OCI-LY3 (cell line): Measurements from ENCODE around the gene WDR20.

Experiments used
- H2AFZ ChIP-seq: fragments of 200-600, 300-600 bp; shearing (Covaris generic); 2 replicates; pipeline ENCODE4 v1.6.0; 2014; ENCODE audit warnings: antibody characterized with exemption, low read depth, low read length
- H3K27ac ChIP-seq: fragments of 200-600, 300-600 bp; sonication (generic); 2 replicates; pipeline ENCODE4 v1.5.1; 2014; ENCODE audit warnings: mild to moderate bottlenecking, low read length, moderate library complexity, mixed read lengths
- H3K27me3 ChIP-seq: fragments of 200-600, 300-600 bp; sonication (generic); 2 replicates; pipeline ENCODE4 v1.6.1; 2014; ENCODE audit warnings: low read depth, low read length, mixed read lengths
- H3K36me3 ChIP-seq: fragments of 200-600, 300-600 bp; sonication (generic); replicated peaks from 2 replicates; pipeline ENCODE3; 2014; ENCODE audit warnings: low read depth, low read length, mixed read lengths
- H3K4me1 ChIP-seq: fragments of 300-600, 200-600 bp; sonication (generic); 2 replicates; pipeline ENCODE4 v1.6.1; 2014; ENCODE audit warnings: low read length, mixed read lengths
- H3K4me2 ChIP-seq: fragments of 200-600, 300-600 bp; sonication (generic); 2 replicates; pipeline ENCODE4 v1.6.1; 2014; ENCODE audit warnings: low read length, mixed read lengths
- H3K4me3 ChIP-seq: fragments of 300-600, 200-600 bp; sonication (generic); 2 replicates; pipeline ENCODE4 v1.5.1; 2014; ENCODE audit warnings: antibody characterized with exemption, mild to moderate bottlenecking, low read length, moderate library complexity
- H3K79me2 ChIP-seq: fragments of 300-600, 200-600 bp; shearing (Covaris generic); 2 replicates; pipeline ENCODE4 v1.6.1; 2014; ENCODE audit warnings: mild to moderate bottlenecking, low read length, mixed read lengths
- H3K9ac ChIP-seq: fragments of 300-600, 200-600 bp; shearing (Covaris generic); 2 replicates; pipeline ENCODE4 v1.6.0; 2014; ENCODE audit warnings: mild to moderate bottlenecking, low read length, moderate library complexity
- H3K9me3 ChIP-seq: fragments of 200-600, 300-600 bp; shearing (Covaris generic); 2 replicates; pipeline ENCODE4 v1.6.1; 2014; ENCODE audit warnings: low read length, mixed read lengths; ENCODE audit not compliant: insufficient read depth
- H4K20me1 ChIP-seq: fragments of 200-600, 300-600 bp; sonication (generic); 2 replicates; pipeline ENCODE4 v1.6.1; 2016; ENCODE audit warnings: low read length, mixed read lengths; ENCODE audit not compliant: insufficient read depth
- EZH2phosphoT487 ChIP-seq: fragments of 200-600 bp; shearing (Covaris generic); IDR thresholded peaks from 2 replicates; pipeline ENCODE4 v1.6.1; 2018; ENCODE audit warnings: antibody characterized with exemption, mixed run types, low read depth
- TF ChIP-seq, protein P1 (sequence below): fragments of 200-600, 300-600 bp; sonication (generic); IDR thresholded peaks from 2 replicates; pipeline ENCODE4 v1.5.1; 2014; ENCODE audit warnings: antibody characterized with exemption, low read length, low read depth

The WDR20 gene, protein sequence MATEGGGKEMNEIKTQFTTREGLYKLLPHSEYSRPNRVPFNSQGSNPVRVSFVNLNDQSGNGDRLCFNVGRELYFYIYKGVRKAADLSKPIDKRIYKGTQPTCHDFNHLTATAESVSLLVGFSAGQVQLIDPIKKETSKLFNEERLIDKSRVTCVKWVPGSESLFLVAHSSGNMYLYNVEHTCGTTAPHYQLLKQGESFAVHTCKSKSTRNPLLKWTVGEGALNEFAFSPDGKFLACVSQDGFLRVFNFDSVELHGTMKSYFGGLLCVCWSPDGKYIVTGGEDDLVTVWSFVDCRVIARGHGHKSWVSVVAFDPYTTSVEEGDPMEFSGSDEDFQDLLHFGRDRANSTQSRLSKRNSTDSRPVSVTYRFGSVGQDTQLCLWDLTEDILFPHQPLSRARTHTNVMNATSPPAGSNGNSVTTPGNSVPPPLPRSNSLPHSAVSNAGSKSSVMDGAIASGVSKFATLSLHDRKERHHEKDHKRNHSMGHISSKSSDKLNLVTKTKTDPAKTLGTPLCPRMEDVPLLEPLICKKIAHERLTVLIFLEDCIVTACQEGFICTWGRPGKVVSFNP

DNA sequence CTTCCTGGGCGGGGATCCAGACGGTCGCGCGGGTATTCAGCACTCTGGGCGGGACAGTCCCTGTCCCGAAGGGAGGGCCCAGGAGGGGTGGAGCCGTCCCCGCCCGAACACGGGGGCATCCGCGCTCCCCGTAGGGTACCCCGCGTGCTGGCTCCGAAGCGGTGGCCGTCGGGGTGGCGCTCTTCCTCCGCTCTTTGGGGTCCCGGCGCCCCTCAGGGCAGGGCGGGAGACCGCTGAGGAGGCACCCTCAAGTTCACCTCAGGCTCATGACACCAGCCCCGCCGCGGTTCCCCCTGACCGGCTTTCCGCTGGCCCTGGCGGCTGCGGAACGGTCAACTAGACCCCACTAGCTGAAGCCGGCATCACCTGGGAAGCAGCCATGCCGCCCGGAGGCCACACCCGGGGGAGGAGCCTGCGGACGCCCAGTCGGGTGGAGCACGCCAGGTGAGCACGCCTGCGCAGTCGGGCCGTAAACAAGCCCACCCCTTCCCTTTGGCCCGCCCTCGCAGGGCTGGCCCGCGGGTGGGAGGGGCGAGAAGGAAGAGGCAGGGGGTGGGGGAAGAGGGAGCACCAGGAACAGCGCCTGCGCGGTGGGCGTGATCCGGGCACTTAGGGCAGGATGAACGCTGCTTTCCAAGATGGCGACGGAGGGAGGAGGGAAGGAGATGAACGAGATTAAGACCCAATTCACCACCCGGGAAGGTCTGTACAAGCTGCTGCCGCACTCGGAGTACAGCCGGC lies at the start of gene WDR20:
WDR20 (plus strand) TSS at position 612 of the 741 bp plus-strand sequence; CDS start at position 639, 27 bp downstream.
- H3K27me3 ChIP-seq = no peaks in the 10 kb centered on the region
- H2AFZ ChIP-seq = peak within 1 kb of the TSS; percentile 95
- peak within 1 kb of the TSS; percentile 65 for H3K27ac ChIP-seq
- H3K9me3 ChIP-seq = no peaks in the 10 kb centered on the region
- H3K9ac ChIP-seq = peak within 1 kb of the TSS; percentile 79
- H3K79me2 ChIP-seq = peaks cover 49% of the 10 kb centered on the region
- H3K4me1 ChIP-seq = peaks cover 14% of the 10 kb centered on the region
- peak within 1 kb of the TSS; percentile 89 for H3K4me3 ChIP-seq
- peak within 1 kb of the TSS; percentile 89 for H3K4me2 ChIP-seq
- no peaks in the 10 kb centered on the region for H3K36me3 ChIP-seq
- TF ChIP-seq EZH2phosphoT487 = no peak
- TF ChIP-seq, protein P1, sequence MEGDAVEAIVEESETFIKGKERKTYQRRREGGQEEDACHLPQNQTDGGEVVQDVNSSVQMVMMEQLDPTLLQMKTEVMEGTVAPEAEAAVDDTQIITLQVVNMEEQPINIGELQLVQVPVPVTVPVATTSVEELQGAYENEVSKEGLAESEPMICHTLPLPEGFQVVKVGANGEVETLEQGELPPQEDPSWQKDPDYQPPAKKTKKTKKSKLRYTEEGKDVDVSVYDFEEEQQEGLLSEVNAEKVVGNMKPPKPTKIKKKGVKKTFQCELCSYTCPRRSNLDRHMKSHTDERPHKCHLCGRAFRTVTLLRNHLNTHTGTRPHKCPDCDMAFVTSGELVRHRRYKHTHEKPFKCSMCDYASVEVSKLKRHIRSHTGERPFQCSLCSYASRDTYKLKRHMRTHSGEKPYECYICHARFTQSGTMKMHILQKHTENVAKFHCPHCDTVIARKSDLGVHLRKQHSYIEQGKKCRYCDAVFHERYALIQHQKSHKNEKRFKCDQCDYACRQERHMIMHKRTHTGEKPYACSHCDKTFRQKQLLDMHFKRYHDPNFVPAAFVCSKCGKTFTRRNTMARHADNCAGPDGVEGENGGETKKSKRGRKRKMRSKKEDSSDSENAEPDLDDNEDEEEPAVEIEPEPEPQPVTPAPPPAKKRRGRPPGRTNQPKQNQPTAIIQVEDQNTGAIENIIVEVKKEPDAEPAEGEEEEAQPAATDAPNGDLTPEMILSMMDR = peak; percentile 42
- peaks cover 7% of the 10 kb centered on the region for H4K20me1 ChIP-seq

DNA sequence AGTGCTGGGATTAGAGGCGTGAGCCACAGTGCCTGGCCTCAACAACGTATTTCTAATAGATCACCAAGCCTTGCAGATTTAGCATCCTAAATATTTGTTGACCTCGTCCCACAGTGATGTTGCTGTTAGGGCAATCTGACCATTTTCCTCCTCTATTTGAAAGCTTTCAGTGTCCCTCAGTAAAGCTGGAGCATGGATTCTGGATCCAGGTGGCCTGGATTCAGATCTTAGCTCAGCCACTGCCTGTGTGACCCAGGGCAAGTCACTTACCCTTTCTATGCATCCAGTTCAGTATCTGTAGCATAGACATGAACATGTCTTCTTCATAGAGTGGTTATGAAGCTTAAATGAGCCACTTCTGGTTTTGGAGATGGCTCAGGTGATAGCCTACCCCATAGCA lies 49.0 kb upstream of the WDR20 start:
- H4K20me1 ChIP-seq = no peaks in the 10 kb centered on the region
- H3K9me3 ChIP-seq = no peaks in the 10 kb centered on the region
- no peaks in the 10 kb centered on the region for H3K27me3 ChIP-seq
- H3K4me3 ChIP-seq = no peak overlapping the region
- no peak overlapping the region for H2AFZ ChIP-seq
- H3K4me2 ChIP-seq = no peak overlapping the region
- H3K4me1 ChIP-seq = peaks cover 20% of the 10 kb centered on the region
- no peak overlapping the region for H3K9ac ChIP-seq
- peaks cover 5% of the 10 kb centered on the region for H3K36me3 ChIP-seq
- TF ChIP-seq, protein P1 = no peak
- TF ChIP-seq EZH2phosphoT487 = no peak
- peaks cover 23% of the 10 kb centered on the region for H3K79me2 ChIP-seq
- H3K27ac ChIP-seq = no peak overlapping the region

DNA sequence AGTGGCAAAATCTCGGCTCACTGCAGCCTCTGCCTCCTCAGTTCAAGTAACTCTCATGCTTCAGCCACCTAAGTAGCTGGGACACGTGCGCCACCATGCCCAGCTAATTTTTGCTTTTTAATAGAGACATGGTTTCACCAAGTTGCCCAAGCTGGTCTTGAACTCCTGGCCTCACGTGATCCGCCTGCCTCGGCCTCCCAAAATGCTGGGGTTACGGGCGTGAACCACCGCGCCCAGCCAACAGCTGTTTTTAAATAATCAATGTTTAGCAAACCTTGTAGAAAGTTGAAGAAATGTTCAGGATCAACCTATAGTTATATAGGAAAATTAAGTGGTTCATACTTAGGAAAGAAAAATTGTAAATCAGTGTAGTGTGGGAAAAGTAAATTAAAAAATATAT lies 46.9 kb upstream of the WDR20 start:
- peaks cover 30% of the 10 kb centered on the region for H3K4me1 ChIP-seq
- H4K20me1 ChIP-seq = no peaks in the 10 kb centered on the region
- no peak overlapping the region for H3K4me3 ChIP-seq
- H3K9me3 ChIP-seq = no peaks in the 10 kb centered on the region
- H3K9ac ChIP-seq = no peak overlapping the region
- no peaks in the 10 kb centered on the region for H3K27me3 ChIP-seq
- no peak overlapping the region for H3K4me2 ChIP-seq
- no peaks in the 10 kb centered on the region for H3K36me3 ChIP-seq
- no peak overlapping the region for H2AFZ ChIP-seq
- TF ChIP-seq, protein P1 = no peak
- TF ChIP-seq EZH2phosphoT487 = no peak
- no peak overlapping the region for H3K27ac ChIP-seq
- peaks cover 5% of the 10 kb centered on the region; the same call in 1 of the 2 replicates for H3K79me2 ChIP-seq

DNA sequence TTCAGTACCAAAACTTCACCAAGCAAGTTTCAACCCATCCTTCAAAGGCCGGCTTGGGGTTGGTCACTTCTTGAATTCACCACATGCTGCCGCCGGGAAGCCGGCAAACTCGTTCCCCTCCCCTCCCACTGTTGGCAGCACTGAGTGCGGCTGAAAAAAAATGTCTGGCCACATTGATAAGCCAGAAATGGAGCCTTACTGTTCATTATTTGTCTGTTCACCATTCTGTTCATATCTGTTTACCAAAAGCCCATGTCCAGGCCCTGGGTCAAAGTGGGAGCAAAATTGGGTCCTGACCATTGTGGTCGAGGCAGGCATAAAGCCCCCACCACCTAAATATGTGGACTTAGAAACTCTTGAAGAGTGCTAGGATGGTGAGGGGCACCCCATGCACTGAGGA lies 45.6 kb upstream of the WDR20 start:
- Histone ChIP-seq H2AFZ (no peak overlapping the region), H3K27ac (no peak overlapping the region), H3K4me2 (no peak overlapping the region), H3K4me1 (peaks cover 20% of the 10 kb centered on the region), H3K36me3 (no peaks in the 10 kb centered on the region), H3K27me3 (no peaks in the 10 kb centered on the region), H3K9ac (no peak overlapping the region), H3K4me3 (no peak overlapping the region), H3K79me2 (no peaks in the 10 kb centered on the region), H3K9me3 (no peaks in the 10 kb centered on the region), H4K20me1 (no peaks in the 10 kb centered on the region)
- TF ChIP-seq, protein P1 = no peak
- no peak for TF ChIP-seq EZH2phosphoT487
